Spleen (tissue), 11 donors: ENCODE results near the gene MCRIP1. TPM values are rescaled to one million over a fixed set of nuclear protein-coding genes. Genes with fewer than 3 reads are reported as not detected.

Experiments
- DNase-seq: peaks from one replicate; pipeline ENCODE4 v3.0.0-alpha.2; 2020
- H3K27ac ChIP-seq, 8 donors: fragments of 200-600 bp; sonication (generic) in 7 of 8; 1 replicate in 4 of 8; 2 replicates in 4 of 8; pipeline versions ENCODE4 v1.5.0 to v1.8.0; 2016 to 2021; ENCODE audit warnings: inconsistent platforms in 4 of 8, mild to moderate bottlenecking in 4 of 8, moderate library complexity in 1 of 8
- H3K27me3 ChIP-seq, 7 donors: fragments of 200-600 bp; sonication (generic) in 6 of 7; replicated peaks in 1 of 7; 1 replicate in 4 of 7; 2 replicates in 3 of 7; pipeline versions ENCODE4 v1.5.0 to v1.8.0; 2016 to 2021; ENCODE audit warnings: inconsistent platforms in 3 of 7, mild to moderate bottlenecking in 1 of 7
- H3K36me3 ChIP-seq, 6 donors: fragments of 200-600 bp; sonication (generic) in 5 of 6; 1 replicate in 4 of 6; 2 replicates in 2 of 6; pipeline versions ENCODE4 v1.5.0 to v1.8.0; 2016 to 2021; ENCODE audit warnings: inconsistent platforms in 2 of 6
- H3K4me1 ChIP-seq, 6 donors: fragments of 200-600 bp; sonication (generic) in 5 of 6; 1 replicate in 3 of 6; 2 replicates in 3 of 6; pipeline versions ENCODE4 v1.5.0 to v1.8.0; 2016 to 2021; ENCODE audit warnings: inconsistent platforms in 3 of 6
- H3K4me3 ChIP-seq, 8 donors: fragments of 200-600 bp; sonication (generic) in 7 of 8; 1 replicate in 4 of 8; 2 replicates in 4 of 8; pipeline versions ENCODE4 v1.5.0 to v1.8.0; 2016 to 2021; ENCODE audit warnings: inconsistent platforms in 4 of 8, mild to moderate bottlenecking in 4 of 8, moderate library complexity in 2 of 8
- H3K9me3 ChIP-seq, 8 donors: fragments of 200-600 bp; sonication (generic) in 7 of 8; 1 replicate in 4 of 8; 2 replicates in 4 of 8; pipeline versions ENCODE4 v1.5.0 to v1.8.0; 2016 to 2021; ENCODE audit warnings: inconsistent platforms in 4 of 8
- CTCF ChIP-seq, 11 experiments: fragments of 200-600 bp in 7 of 11; fragments of 450-650 bp in 4 of 11; sonication (generic) in 4 of 11; IDR thresholded peaks in 8 of 11; conservative IDR thresholded peaks in 3 of 11; 1 replicate in 7 of 11; 2 replicates in 4 of 11; pipeline versions ENCODE4 v1.4.0 to v1.8.0; 2016 to 2021; ENCODE audit warnings: antibody characterized with exemption in 11 of 11, inconsistent platforms in 4 of 11, mild to moderate bottlenecking in 1 of 11
- POLR2A ChIP-seq, 3 donors: fragments of 450-650 bp; IDR thresholded peaks; one replicate each; pipeline ENCODE4 v1.5.1; 2017; ENCODE audit warnings: antibody characterized with exemption in 3 of 3, mild to moderate bottlenecking in 1 of 3
- POLR2AphosphoS5 ChIP-seq, 3 donors: sonication (generic); formaldehyde crosslinking; IDR thresholded peaks; one replicate each; pipeline ENCODE4 v1.5.1; 2017; ENCODE audit warnings: antibody characterized with exemption in 3 of 3
- WGBS, 5 donors: extraction: QIAGEN DNeasy Blood & Tissue Kit in 3 of 5; methylation state at CpG; one replicate each; pipeline versions ENCODE4 v1.1.5 to v1.1.7; 2013 to 2018; 5-methylcytosine and 5-hydroxymethylcytosine counted together
- intact Hi-C: fragments of 100-400 bp; cut with DNase I; formaldehyde crosslinking; loops from one replicate; pipeline ENCODE4 v1.15.0; 2023; ENCODE audit warnings: low total_unique reads
- polyA plus RNA-seq, 3 donors: library from polyadenylated mRNA; stranded (reverse); fragments of 200-250 nt; gene quantifications; one replicate each; pipeline ENCODE4 v1.2.1, GENCODE V29; 2013
- total RNA-seq, 7 donors: library from RNA; depleted of rRNA in 3 of 7; stranded (reverse); fragments of >200 nt in 3 of 7; fragmentation: NEBNext Ultra II Directional in 4 of 7; extraction: Animal tissue kit (Norgen Biotek cat#: 25700) in 4 of 7; gene quantifications; one replicate each; pipeline versions ENCODE4 v1.1.0 to v1.2.1, GENCODE V29; 2016 to 2021
- donor health status: healthy with polysubstance abuse.
- donor health status: DM: no; HTN: no; CAD: no; lungs with moderate emphysema.
- donor health status: DM: no; HTN: no; CAD: no.
- donor health status: Bipolar disorder and iron deficiency.
- donor health status: healthy.
- donor health status: DM: no; HTN: no; CAD: no.
- donor health status: DM: yes; HTN: yes; CAD: no.

The MCRIP1 gene
- total and polyA plus RNA-seq, 10 donors: 47.5 to 182 (median 64.6) TPM

- no peaks in the 10 kb centered on the region for H3K4me1 ChIP-seq
- H3K9me3 ChIP-seq: no peaks in the 10 kb centered on the region
- intact Hi-C loops: no loop called here
- no peak overlapping the region for H3K4me3 ChIP-seq
- no peak overlapping the region for H3K27ac ChIP-seq
- no peak for DNase-seq
- 64 to 85% (median 82%) methylated on average over 2 of the region's 2 CpGs for WGBS, 5 donors
- H3K36me3 ChIP-seq: no peaks in the 10 kb centered on the region
- H3K27me3 ChIP-seq: peaks cover 0 to 54% (median 10%) of the 10 kb centered on the region in 7 donors
- TF ChIP-seq POLR2AphosphoS5 (IDR thresholded peaks at IDR 0.05) (no peak), CTCF (IDR thresholded peaks at IDR 0.05 in 8 of 11, conservative IDR thresholded peaks at IDR 0.05 in 3 of 11) (no peak), POLR2A (IDR thresholded peaks at IDR 0.05) (no peak)
Observed at GRCh38 chr17:81815646-81815986, 17.5 kb downstream of the MCRIP1 start.

GRCh38 chr17:81814748-81815645 is 18.1 kb downstream of the MCRIP1 start:
- intact Hi-C loops: no loop called here
- no peaks in the 10 kb centered on the region for H3K9me3 ChIP-seq
- TF ChIP-seq POLR2A (IDR thresholded peaks at IDR 0.05) (no peak), POLR2AphosphoS5 (IDR thresholded peaks at IDR 0.05) (no peak), CTCF (IDR thresholded peaks at IDR 0.05 in 8 of 11, conservative IDR thresholded peaks at IDR 0.05 in 3 of 11) (no peak)
- H3K4me3 ChIP-seq: no peak overlapping the region
- peaks cover 0 to 60% (median 11%) of the 10 kb centered on the region in 7 donors for H3K27me3 ChIP-seq
- H3K4me1 ChIP-seq: no peaks in the 10 kb centered on the region
- WGBS, 5 donors: 70 to 87% (median 79%) methylated on average over 12 to 24 of the region's 24 CpGs
- DNase-seq: no peak
- no peak overlapping the region for H3K27ac ChIP-seq
- no peaks in the 10 kb centered on the region for H3K36me3 ChIP-seq

GRCh38 chr17:81813861-81814683 is 19.0 kb downstream of the MCRIP1 start:
- no peak for TF ChIP-seq CTCF (IDR thresholded peaks at IDR 0.05 in 8 of 11, conservative IDR thresholded peaks at IDR 0.05 in 3 of 11)
- TF ChIP-seq POLR2A (IDR thresholded peaks at IDR 0.05): no peak
- TF ChIP-seq POLR2AphosphoS5 (IDR thresholded peaks at IDR 0.05): no peak
- Histone ChIP-seq H3K4me1 (no peaks in the 10 kb centered on the region), H3K4me3 (no peak overlapping the region), H3K9me3 (no peaks in the 10 kb centered on the region), H3K27ac (no peak overlapping the region), H3K27me3 (peaks cover 0 to 69% (median 14%) of the 10 kb centered on the region in 7 donors), H3K36me3 (no peaks in the 10 kb centered on the region)
- intact Hi-C loops: no loop called here
- 86 to 92% (median 90%) methylated on average over 27 to 41 of the region's 41 CpGs for WGBS, 5 donors
- DNase-seq: no peak

- intact Hi-C loops: no loop called here
- Histone ChIP-seq H3K9me3 (no peaks in the 10 kb centered on the region), H3K27me3 (peaks cover 0 to 76% (median 14%) of the 10 kb centered on the region in 7 donors), H3K27ac (no peak overlapping the region), H3K4me1 (no peaks in the 10 kb centered on the region), H3K4me3 (no peak overlapping the region), H3K36me3 (no peaks in the 10 kb centered on the region)
- DNase-seq: no peak
- no peak for TF ChIP-seq POLR2AphosphoS5 (IDR thresholded peaks at IDR 0.05)
- no peak for TF ChIP-seq CTCF (IDR thresholded peaks at IDR 0.05 in 8 of 11, conservative IDR thresholded peaks at IDR 0.05 in 3 of 11)
- no peak for TF ChIP-seq POLR2A (IDR thresholded peaks at IDR 0.05)
- 90 to 95% (median 93%) methylated on average over 10 to 15 of the region's 15 CpGs; no CpG with 5 or more reads in 1 of the 5 donors for WGBS, 5 donors
Observed at GRCh38 chr17:81813371-81813684, 19.8 kb downstream of the MCRIP1 start.
